Measurements from ENCODE around the gene PRKCH. TPM values are rescaled to one million over a fixed set of nuclear protein-coding genes. Genes with fewer than 3 reads are reported as not detected.
A peak's percentile ranks its signal among the peaks of the same experiment; 100 is the strongest.

Gene PRKCH
- total and polyA plus RNA-seq, 2 of the 13 experiments (the other 11 are each of a cell fraction or from before 2014, with no cell fraction given), result 0.48 to 1.3 TPM

GRCh38 chr14:61571917-61572316, 250.5 kb downstream of the PRKCH start:
- TF ChIP-seq ZNF878 (CRISPR knock-in tag; IDR thresholded peaks at IDR 0.05) (no peak), MAFF (IDR thresholded peaks at IDR 0.05; ENCODE audit: low read depth, low read length) (peak; percentile 89), MAFK (conservative IDR thresholded peaks at IDR 0.05 in 1 of 2, IDR thresholded peaks at IDR 0.05 in 1 of 2; ENCODE audit: low read length in 2 of 2) (peak; percentile 90 to 94), KLF11 (CRISPR knock-in tag; IDR thresholded peaks at IDR 0.05) (no peak)
- FAIRE-seq, result no peak
- Histone ChIP-seq H3K4me3 (replicated peaks in 1 of 3; ENCODE audit: insufficient read depth in 1 of 3, low read depth in 2 of 3, low read length in 3 of 3) (no peak overlapping the region), H3K79me2 (ENCODE audit: insufficient read depth, low read length) (no peaks in the 10 kb centered on the region), H4K20me1 (ENCODE audit: insufficient read depth, low read length) (no peaks in the 10 kb centered on the region), H3K36me3 (replicated peaks in 1 of 2; ENCODE audit: control insufficient read depth in 1 of 2, insufficient read depth in 2 of 2, low read length in 2 of 2) (no peaks in the 10 kb centered on the region), H3K27ac (ENCODE audit: extremely low read length, insufficient read depth, low read length) (no peak overlapping the region), H3K9me3 (ENCODE audit: low read length) (no peaks in the 10 kb centered on the region), H2AFZ (ENCODE audit: low read length) (no peak overlapping the region), H3K9ac (ENCODE audit: insufficient read depth, low read depth, low read length) (no peak overlapping the region), H3K4me2 (ENCODE audit: low read depth, low read length) (no peak overlapping the region), H3K4me1 (ENCODE audit: insufficient read depth, low read length) (peaks cover 61% of the 10 kb centered on the region), H3K27me3 (ENCODE audit: control insufficient read depth in 1 of 2, insufficient read depth in 2 of 2, low read length in 2 of 2) (no peaks in the 10 kb centered on the region)
- in situ Hi-C loops (cut with HindIII; ENCODE audit: extremely low pct_ligation_motif_present, low pct_unique_long_range_greater_than_20kb), result no loop called here
- POLR2A ChIA-PET, result interaction anchor here (0.8 to 3.2 kb wide), 3 partner anchors 10 to 18 kb away, joined by 3 to 17 read pairs (median 5); no protein-coding TSS in a partner anchor
- no peak for ATAC-seq
- no TSS peak for BruUV-seq (replicated peaks)
- 92% methylated on average over 2 of the region's 2 CpGs for WGBS (ENCODE audit: low lambda C conversion rate)
- DNase-seq (ENCODE audit: low spot score), result no peak
- intact Hi-C loops (cut with micrococcal nuclease; ENCODE audit: unreplicated experiment), result no loop called here
- CTCF ChIA-PET (ENCODE audit: low intra/inter-chr PET ratio, low total read pairs), result no interaction called here

GRCh38 chr14:61573321-61573720, 251.9 kb downstream of the PRKCH start:
- H3K79me2 ChIP-seq (ENCODE audit: insufficient read depth, low read length), result no peaks in the 10 kb centered on the region
- no peaks in the 10 kb centered on the region for H3K9me3 ChIP-seq (ENCODE audit: low read length)
- no peak overlapping the region for H3K4me2 ChIP-seq (ENCODE audit: low read depth, low read length)
- no TSS peak for BruUV-seq (replicated peaks)
- H3K27me3 ChIP-seq (ENCODE audit: control insufficient read depth in 1 of 2, insufficient read depth in 2 of 2, low read length in 2 of 2), result no peaks in the 10 kb centered on the region
- FAIRE-seq (no peak), DNase-seq (ENCODE audit: low spot score) (no peak), ATAC-seq (no peak)
- no peaks in the 10 kb centered on the region for H3K36me3 ChIP-seq (replicated peaks in 1 of 2; ENCODE audit: control insufficient read depth in 1 of 2, insufficient read depth in 2 of 2, low read length in 2 of 2)
- in situ Hi-C loops (cut with HindIII; ENCODE audit: extremely low pct_ligation_motif_present, low pct_unique_long_range_greater_than_20kb), result no loop called here
- H2AFZ ChIP-seq (ENCODE audit: low read length), result no peak overlapping the region
- H3K27ac ChIP-seq (ENCODE audit: extremely low read length, insufficient read depth, low read length), result no peak overlapping the region
- 82% methylated on average over 3 of the region's 3 CpGs for WGBS (ENCODE audit: low lambda C conversion rate)
- H3K9ac ChIP-seq (ENCODE audit: insufficient read depth, low read depth, low read length), result no peak overlapping the region
- no peaks in the 10 kb centered on the region for H4K20me1 ChIP-seq (ENCODE audit: insufficient read depth, low read length)
- H3K4me3 ChIP-seq (replicated peaks in 1 of 3; ENCODE audit: insufficient read depth in 1 of 3, low read depth in 2 of 3, low read length in 3 of 3), result no peak overlapping the region
- ChIA-PET CTCF (ENCODE audit: low intra/inter-chr PET ratio, low total read pairs) (no interaction called here), POLR2A (interaction anchor here (1.2 to 1.6 kb wide), 2 partner anchors 11 to 14 kb away, joined by 3 to 5 read pairs; no protein-coding TSS in a partner anchor)
- intact Hi-C loops (cut with micrococcal nuclease; ENCODE audit: unreplicated experiment), result no loop called here
- no peak for TF ChIP-seq ZNF225 (CRISPR knock-in tag; IDR thresholded peaks at IDR 0.05)
- no peak for TF ChIP-seq PLSCR1 (CRISPR knock-in tag; IDR thresholded peaks at IDR 0.05; ENCODE audit: borderline replicate concordance)
- no peak for TF ChIP-seq ZFP37 (CRISPR knock-in tag; IDR thresholded peaks at IDR 0.05; ENCODE audit: borderline replicate concordance)
- TF ChIP-seq ZNF83 (CRISPR knock-in tag; IDR thresholded peaks at IDR 0.05; ENCODE audit: borderline replicate concordance), result no peak
- TF ChIP-seq ZNF441 (CRISPR knock-in tag; IDR thresholded peaks at IDR 0.05; ENCODE audit: borderline replicate concordance), result no peak
- no peak for TF ChIP-seq BATF2 (CRISPR knock-in tag; IDR thresholded peaks at IDR 0.05)
- TF ChIP-seq ZNF556 (CRISPR knock-in tag; IDR thresholded peaks at IDR 0.05; ENCODE audit: borderline replicate concordance), result no peak
- TF ChIP-seq ZNF563 (CRISPR knock-in tag; IDR thresholded peaks at IDR 0.05), result no peak
- TF ChIP-seq ZBTB49 (CRISPR knock-in tag; IDR thresholded peaks at IDR 0.05; ENCODE audit: borderline replicate concordance), result no peak
- peaks cover 47% of the 10 kb centered on the region for H3K4me1 ChIP-seq (ENCODE audit: insufficient read depth, low read length)
